NCI-H146 treated with DMSO at 0.1 percent for 48 hours (cell line): Measurements from ENCODE around the gene WDR7.

ENCODE experiments used
- DNase-seq: peaks from one replicate; lab custom pipeline; 2025; ENCODE audit not compliant: unreplicated experiment; lab: John Stamatoyannopoulos, UW

WDR7 gene

GRCh38 chr18:56929886-56930285 is 278.7 kb downstream of the WDR7 start:
- DNase-seq, result no peak

GRCh38 chr18:56933472-56933871 is 282.3 kb downstream of the WDR7 start:
- DNase-seq, result no peak

- no peak for DNase-seq
These were observed 283.0 kb downstream of the WDR7 start for GRCh38 chr18:56934131-56934530.

- DNase-seq, result no peak
These were observed 283.7 kb downstream of the WDR7 start for GRCh38 chr18:56934906-56935305.

GRCh38 chr18:56935434-56936040 is 284.4 kb downstream of the WDR7 start:
- DNase-seq, result no peak

- no peak for DNase-seq
These were observed 285.3 kb downstream of the WDR7 start for GRCh38 chr18:56936457-56936856.

- no peak for DNase-seq
These were observed 286.8 kb downstream of the WDR7 start for GRCh38 chr18:56937874-56938430.

- no peak for DNase-seq
These were observed 294.3 kb downstream of the WDR7 start for GRCh38 chr18:56945171-56946083.

GRCh38 chr18:56947236-56947635 is 296.1 kb downstream of the WDR7 start:
- DNase-seq, result no peak

GRCh38 chr18:56952026-56952425 is 300.9 kb downstream of the WDR7 start:
- DNase-seq, result no peak

GRCh38 chr18:56953428-56954198 is 302.5 kb downstream of the WDR7 start:
- no peak for DNase-seq

- DNase-seq, result no peak
These were observed 304.3 kb downstream of the WDR7 start for GRCh38 chr18:56955490-56955889.

GRCh38 chr18:56959120-56959519 is 308.0 kb downstream of the WDR7 start:
- DNase-seq, result no peak

- DNase-seq, result peak; percentile 66
These were observed 311.2 kb downstream of the WDR7 start for GRCh38 chr18:56962322-56962721.

- DNase-seq, result no peak
These were observed 315.9 kb downstream of the WDR7 start for GRCh38 chr18:56967035-56967434.

- DNase-seq, result no peak
These were observed 322.3 kb downstream of the WDR7 start for GRCh38 chr18:56973487-56973886.

GRCh38 chr18:56974141-56974540 is 323.0 kb downstream of the WDR7 start:
- DNase-seq, result no peak

GRCh38 chr18:56975276-56975675 is 324.1 kb downstream of the WDR7 start:
- DNase-seq, result no peak

- no peak for DNase-seq
These were observed 326.1 kb downstream of the WDR7 start for GRCh38 chr18:56977309-56977708.

GRCh38 chr18:56977771-56978170 is 326.6 kb downstream of the WDR7 start:
- DNase-seq, result no peak

- no peak for DNase-seq
These were observed 329.0 kb downstream of the WDR7 start for GRCh38 chr18:56980151-56980550.
